Non-pigmented ciliary epithelial cell (primary cell): Measurements from ENCODE around the gene PRKG1.
"Not testable (repeated sequence)": the region's sequence is repeated elsewhere in the genome, so short reads cannot be mapped to it uniquely, and the experiment has no call there.

Source experiments
- DNase-seq: peaks from one replicate; pipeline ENCODE4 v3.0.0-alpha.2; 2010; ENCODE audit warnings: low read depth

PRKG1 gene

GRCh38 chr10:52011118-52011517 is 936.8 kb downstream of the PRKG1 start:
- no peak for DNase-seq

GRCh38 chr10:52019077-52019555 is 944.8 kb downstream of the PRKG1 start:
- no peak for DNase-seq

GRCh38 chr10:52019656-52020055 is 945.4 kb downstream of the PRKG1 start:
- DNase-seq: no peak

- no peak for DNase-seq
Observed at GRCh38 chr10:52020173-52020572, 945.9 kb downstream of the PRKG1 start.

GRCh38 chr10:52020702-52021101 is 946.4 kb downstream of the PRKG1 start:
- no peak for DNase-seq

GRCh38 chr10:52027055-52027705 is 952.9 kb downstream of the PRKG1 start:
- DNase-seq: no peak

- no peak for DNase-seq
Observed at GRCh38 chr10:52028523-52028858, 954.2 kb downstream of the PRKG1 start.

- DNase-seq: no peak
Observed at GRCh38 chr10:52029628-52030027, 955.3 kb downstream of the PRKG1 start.

GRCh38 chr10:52030051-52030790 is 955.9 kb downstream of the PRKG1 start:
- DNase-seq: no peak

- DNase-seq: no peak
Observed at GRCh38 chr10:52030975-52031374, 956.7 kb downstream of the PRKG1 start.

GRCh38 chr10:52031771-52032170 is 957.5 kb downstream of the PRKG1 start:
- no peak for DNase-seq

- no peak for DNase-seq
Observed at GRCh38 chr10:52032681-52033629, 958.7 kb downstream of the PRKG1 start.

GRCh38 chr10:52039002-52039793 is 964.9 kb downstream of the PRKG1 start:
- DNase-seq: not testable (repeated sequence)

GRCh38 chr10:52040486-52040885 is 966.2 kb downstream of the PRKG1 start:
- DNase-seq: no peak

GRCh38 chr10:52043811-52044210 is 969.5 kb downstream of the PRKG1 start:
- DNase-seq: no peak

GRCh38 chr10:52048051-52048450 is 973.8 kb downstream of the PRKG1 start:
- DNase-seq: no peak

GRCh38 chr10:52050429-52051047 is 976.3 kb downstream of the PRKG1 start:
- DNase-seq: no peak

- DNase-seq: no peak
Observed at GRCh38 chr10:52053497-52053896, 979.2 kb downstream of the PRKG1 start.

- no peak for DNase-seq
Observed at GRCh38 chr10:52056291-52056690, 982.0 kb downstream of the PRKG1 start.

GRCh38 chr10:52059089-52059488 is 984.8 kb downstream of the PRKG1 start:
- DNase-seq: no peak

GRCh38 chr10:52063159-52063558 is 988.9 kb downstream of the PRKG1 start:
- no peak for DNase-seq
